IPS-18a (cell line): ENCODE measurements around the gene THAP10.
A peak's percentile ranks its signal among the peaks of the same experiment; 100 is the strongest.

ENCODE experiments used
- H3K27ac ChIP-seq: one replicate; pipeline ENCODE4 v1.5.1; 2013; ENCODE audit warnings: low read length
- H3K27me3 ChIP-seq: one replicate; pipeline ENCODE4 v1.6.1; 2013; ENCODE audit warnings: mild to moderate bottlenecking, low read length; ENCODE audit not compliant: control insufficient read depth, insufficient read depth
- H3K36me3 ChIP-seq: one replicate; pipeline ENCODE4 v1.6.1; 2013; ENCODE audit warnings: low read depth, low read length; ENCODE audit not compliant: control insufficient read depth
- H3K4me1 ChIP-seq: one replicate; pipeline ENCODE4 v1.6.1; 2013; ENCODE audit warnings: low read depth, low read length; ENCODE audit not compliant: control insufficient read depth
- H3K4me3 ChIP-seq: one replicate; pipeline ENCODE4 v1.5.1; 2013; ENCODE audit warnings: low read length
- H3K9ac ChIP-seq: one replicate; pipeline ENCODE4 v1.6.1; 2013; ENCODE audit warnings: mild to moderate bottlenecking, low read length, moderate library complexity
- H3K9me3 ChIP-seq: one replicate; pipeline ENCODE4 v1.6.1; 2013; ENCODE audit warnings: low read depth, low read length; ENCODE audit not compliant: control insufficient read depth

The THAP10 gene

GRCh38 chr15:70916531-70916930, 24.3 kb upstream of the THAP10 start:
- Histone ChIP-seq H3K27ac (no peak overlapping the region), H3K4me1 (no peaks in the 10 kb centered on the region), H3K4me3 (no peak overlapping the region), H3K36me3 (no peaks in the 10 kb centered on the region), H3K9ac (no peak overlapping the region), H3K27me3 (no peaks in the 10 kb centered on the region), H3K9me3 (no peaks in the 10 kb centered on the region)

DNA sequence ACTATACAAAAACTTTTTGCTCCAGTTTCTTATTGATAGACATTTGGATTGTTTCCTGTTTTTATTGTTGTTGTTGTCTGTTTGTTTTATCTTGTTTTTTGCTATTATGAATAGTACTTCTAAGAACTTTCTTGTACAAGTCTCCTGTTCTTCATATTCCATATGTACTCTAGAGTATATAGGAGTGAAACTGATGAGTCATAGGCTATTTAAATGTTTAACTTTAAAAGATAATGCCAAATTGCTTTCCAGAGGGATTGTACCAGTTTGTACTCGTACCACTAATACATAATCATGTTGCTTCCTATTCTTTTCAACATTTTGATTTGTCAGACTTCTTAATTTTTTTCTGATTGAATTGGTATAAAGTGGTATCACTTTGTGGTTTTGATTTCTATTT, 20.0 kb upstream of the THAP10 start:
- H3K4me1 ChIP-seq: no peaks in the 10 kb centered on the region
- H3K36me3 ChIP-seq: peaks cover 4% of the 10 kb centered on the region
- H3K9ac ChIP-seq: no peak overlapping the region
- no peaks in the 10 kb centered on the region for H3K9me3 ChIP-seq
- H3K4me3 ChIP-seq: no peak overlapping the region
- no peaks in the 10 kb centered on the region for H3K27me3 ChIP-seq
- no peak overlapping the region for H3K27ac ChIP-seq

DNA sequence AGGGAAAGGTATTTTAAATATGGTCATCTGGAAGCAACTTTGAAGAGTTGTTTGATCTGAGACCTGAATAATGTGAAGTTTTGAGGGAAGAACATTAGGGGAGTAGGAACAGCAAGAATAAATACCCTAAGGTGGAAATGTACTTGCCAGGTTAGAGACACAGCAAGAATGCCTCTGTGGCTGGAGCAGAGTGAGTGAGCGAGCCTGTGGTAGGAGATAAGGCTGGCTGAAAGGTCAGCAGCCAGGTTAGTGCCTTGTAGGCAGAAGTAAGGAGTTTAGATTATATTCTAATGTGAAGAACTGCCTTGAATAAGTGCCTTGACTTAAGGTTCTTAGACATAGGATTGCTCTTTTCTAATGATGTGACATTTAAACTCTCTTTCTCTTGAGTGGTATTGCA, 18.7 kb upstream of the THAP10 start:
- Histone ChIP-seq H3K27ac (no peak overlapping the region), H3K27me3 (no peaks in the 10 kb centered on the region), H3K9ac (no peak overlapping the region), H3K36me3 (peaks cover 4% of the 10 kb centered on the region), H3K9me3 (no peaks in the 10 kb centered on the region), H3K4me1 (no peaks in the 10 kb centered on the region), H3K4me3 (no peak overlapping the region)

DNA sequence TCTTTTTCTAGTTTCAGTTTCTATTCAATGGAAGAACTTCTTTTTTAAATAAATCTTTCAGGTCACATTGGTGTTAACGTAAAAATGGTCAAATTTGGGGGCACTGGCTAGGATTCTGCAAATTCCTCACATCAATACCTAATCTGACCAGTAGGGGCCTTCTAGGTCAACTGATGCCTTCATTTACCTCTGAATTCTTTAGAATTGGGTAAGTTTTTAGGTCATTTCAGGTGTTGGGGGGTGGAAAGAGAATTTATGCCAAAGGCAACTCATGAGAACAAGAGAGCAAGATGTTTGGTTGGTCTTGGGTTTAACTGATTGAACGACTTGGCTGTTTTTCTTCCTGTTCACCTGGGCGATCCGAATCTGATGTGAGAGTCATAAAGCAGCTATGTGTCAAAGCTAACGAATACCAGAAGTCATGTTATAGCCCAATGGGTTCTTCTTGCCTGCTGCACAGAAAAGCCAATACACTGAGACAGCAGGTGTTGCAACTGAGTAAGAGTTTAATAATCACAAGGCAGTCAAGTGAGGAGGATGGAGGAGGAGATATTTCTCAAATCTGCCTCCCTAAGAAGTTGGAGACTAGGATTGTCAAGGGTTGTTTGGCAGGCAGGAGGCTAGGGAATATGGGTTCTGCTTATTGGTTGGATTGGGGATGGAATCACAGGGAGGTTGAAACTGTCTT, 15.7 kb upstream of the THAP10 start:
- Histone ChIP-seq H3K9ac (no peak overlapping the region), H3K4me3 (no peak overlapping the region), H3K4me1 (no peaks in the 10 kb centered on the region), H3K27ac (no peak overlapping the region), H3K9me3 (no peaks in the 10 kb centered on the region), H3K27me3 (no peaks in the 10 kb centered on the region), H3K36me3 (peaks cover 4% of the 10 kb centered on the region)

- no peaks in the 10 kb centered on the region for H3K4me1 ChIP-seq
- no peaks in the 10 kb centered on the region for H3K27me3 ChIP-seq
- H3K4me3 ChIP-seq: no peak overlapping the region
- H3K9me3 ChIP-seq: no peaks in the 10 kb centered on the region
- no peak overlapping the region for H3K9ac ChIP-seq
- peaks cover 4% of the 10 kb centered on the region for H3K36me3 ChIP-seq
- no peak overlapping the region for H3K27ac ChIP-seq
Measured at GRCh38 chr15:70906842-70907241, 14.6 kb upstream of the THAP10 start.

GRCh38 chr15:70902107-70902506, 9.9 kb upstream of the THAP10 start:
- Histone ChIP-seq H3K27me3 (no peaks in the 10 kb centered on the region), H3K9ac (no peak overlapping the region), H3K4me1 (no peaks in the 10 kb centered on the region), H3K36me3 (no peaks in the 10 kb centered on the region), H3K9me3 (no peaks in the 10 kb centered on the region), H3K4me3 (no peak overlapping the region), H3K27ac (no peak overlapping the region)

DNA sequence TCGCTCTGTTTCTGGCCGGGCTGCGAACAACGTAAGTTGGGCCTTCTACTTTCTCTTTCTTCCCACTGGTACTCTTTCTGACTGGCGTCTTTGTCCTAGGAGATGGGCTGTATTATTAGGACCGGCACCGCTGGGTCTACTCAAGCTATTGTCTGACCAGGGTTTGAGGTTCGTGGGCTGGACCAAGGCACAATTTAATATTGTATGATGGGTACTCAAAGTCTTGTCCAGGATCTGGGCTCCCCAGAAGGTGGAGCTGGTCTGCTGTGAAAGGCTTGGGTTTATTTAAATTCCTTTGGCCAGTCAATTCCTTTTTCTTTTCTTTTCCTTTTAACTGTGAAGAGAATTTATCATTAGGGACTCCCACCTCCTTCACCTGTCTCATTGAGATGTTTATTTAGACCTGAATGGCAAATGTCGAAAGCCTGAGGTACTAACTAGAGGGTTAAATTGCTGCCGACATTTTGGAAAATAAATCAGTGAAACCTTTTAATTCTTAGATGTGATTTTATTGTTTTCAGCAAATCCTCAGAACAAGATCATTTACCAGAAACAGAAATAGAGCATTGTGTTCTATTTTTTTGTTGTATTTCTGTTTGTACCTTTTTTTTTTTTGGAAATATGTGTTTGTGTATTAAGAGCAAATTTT, 803 bp upstream of the THAP10 start:
- no peaks in the 10 kb centered on the region for H3K9me3 ChIP-seq
- H3K4me3 ChIP-seq: peak overlapping the region; percentile 91
- no peaks in the 10 kb centered on the region for H3K27me3 ChIP-seq
- no peak overlapping the region for H3K27ac ChIP-seq
- H3K4me1 ChIP-seq: peaks cover 17% of the 10 kb centered on the region
- H3K9ac ChIP-seq: peak overlapping the region; percentile 75
- H3K36me3 ChIP-seq: no peaks in the 10 kb centered on the region

GRCh38 chr15:70882361-70882760, 9.9 kb downstream of the THAP10 start:
- Histone ChIP-seq H3K4me3 (no peak overlapping the region), H3K27ac (no peak overlapping the region), H3K9ac (no peak overlapping the region), H3K36me3 (no peaks in the 10 kb centered on the region), H3K9me3 (no peaks in the 10 kb centered on the region), H3K27me3 (no peaks in the 10 kb centered on the region), H3K4me1 (no peaks in the 10 kb centered on the region)

- Histone ChIP-seq H3K9ac (no peak overlapping the region), H3K9me3 (no peaks in the 10 kb centered on the region), H3K4me3 (no peak overlapping the region), H3K36me3 (no peaks in the 10 kb centered on the region), H3K4me1 (no peaks in the 10 kb centered on the region), H3K27ac (no peak overlapping the region), H3K27me3 (no peaks in the 10 kb centered on the region)
Measured at GRCh38 chr15:70880781-70881180, 11.5 kb downstream of the THAP10 start.

DNA sequence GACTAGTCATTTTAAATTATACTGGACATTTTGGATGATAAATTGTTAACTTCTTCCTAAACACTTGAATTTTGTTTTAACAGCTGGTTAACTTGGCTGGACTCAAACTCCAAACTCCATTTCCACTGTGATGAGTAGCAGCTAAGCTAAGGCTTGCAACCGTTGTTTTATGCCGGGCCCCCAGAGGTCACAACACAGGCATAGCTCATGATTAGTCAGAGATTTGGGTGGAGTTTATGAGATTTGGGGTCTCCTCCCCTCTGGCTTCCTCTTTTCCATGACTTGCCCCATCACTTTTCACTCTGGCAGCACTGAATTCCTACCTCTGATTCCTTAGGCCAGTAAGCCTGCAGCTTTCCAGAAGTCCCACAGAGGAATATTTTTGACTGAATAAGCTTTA, 12.8 kb downstream of the THAP10 start:
- Histone ChIP-seq H3K9ac (no peak overlapping the region), H3K4me1 (no peaks in the 10 kb centered on the region), H3K27me3 (no peaks in the 10 kb centered on the region), H3K4me3 (no peak overlapping the region), H3K9me3 (no peaks in the 10 kb centered on the region), H3K27ac (no peak overlapping the region), H3K36me3 (no peaks in the 10 kb centered on the region)

GRCh38 chr15:70876683-70877082, 15.6 kb downstream of the THAP10 start:
- Histone ChIP-seq H3K27me3 (no peaks in the 10 kb centered on the region), H3K27ac (no peak overlapping the region), H3K4me3 (no peak overlapping the region), H3K36me3 (no peaks in the 10 kb centered on the region), H3K4me1 (no peaks in the 10 kb centered on the region), H3K9me3 (no peaks in the 10 kb centered on the region), H3K9ac (no peak overlapping the region)

DNA sequence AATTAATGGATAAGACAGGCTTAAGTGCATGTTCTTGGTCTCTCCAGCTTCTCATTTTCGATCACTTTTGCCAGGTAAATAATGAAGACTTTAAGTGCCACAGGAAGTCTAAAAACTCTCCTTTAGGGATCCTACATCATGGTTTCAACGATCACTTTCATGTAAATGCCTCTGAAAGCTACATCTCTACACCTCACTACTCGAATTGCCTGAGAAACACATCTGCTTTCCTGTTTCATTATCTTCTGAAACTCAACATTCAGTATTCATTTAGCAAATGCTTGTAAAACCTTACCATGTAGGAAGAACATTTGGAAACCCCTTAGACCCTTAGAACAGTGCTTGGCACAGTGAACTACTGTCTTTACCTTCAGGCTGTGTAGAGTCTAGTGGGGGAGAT, 16.2 kb downstream of the THAP10 start:
- H3K4me3 ChIP-seq: no peak overlapping the region
- H3K27me3 ChIP-seq: no peaks in the 10 kb centered on the region
- no peaks in the 10 kb centered on the region for H3K9me3 ChIP-seq
- H3K9ac ChIP-seq: no peak overlapping the region
- no peaks in the 10 kb centered on the region for H3K36me3 ChIP-seq
- H3K4me1 ChIP-seq: no peaks in the 10 kb centered on the region
- no peak overlapping the region for H3K27ac ChIP-seq
